ENCODE data around the gene B4GAT1. TPM values are rescaled to one million over a fixed set of nuclear protein-coding genes. Genes with fewer than 3 reads are reported as not detected.

B4GAT1 gene
- total and polyA plus RNA-seq, 2 of the 4 experiments (the other 2 are of a cell fraction): 10.6 to 18.4 TPM

GRCh38 chr11:66362481-66363147 is 15.2 kb upstream of the B4GAT1 start:
- TF ChIP-seq NFE2L2 (IDR thresholded peaks at IDR 0.05; ENCODE audit: low read depth, low read length) (no peak), CEBPB (IDR thresholded peaks at IDR 0.05; ENCODE audit: low read depth, low read length) (no peak), BHLHE40 (IDR thresholded peaks at IDR 0.05; ENCODE audit: low read depth, low read length) (no peak), MXI1 (IDR thresholded peaks at IDR 0.05; ENCODE audit: borderline replicate concordance, low read depth, low read length) (no peak), ELK1 (IDR thresholded peaks at IDR 0.05; ENCODE audit: borderline replicate concordance, low read depth, low read length) (no peak), USF2 (IDR thresholded peaks at IDR 0.05; ENCODE audit: low read depth, low read length) (no peak), FOS (IDR thresholded peaks at IDR 0.05; ENCODE audit: low read depth, low read length) (no peak), MAFK (IDR thresholded peaks at IDR 0.05; ENCODE audit: low read depth, low read length) (no peak), MAZ (IDR thresholded peaks at IDR 0.05; ENCODE audit: borderline replicate concordance, low read depth, low read length) (no peak)
- peaks cover 2% of the 10 kb centered on the region; the same call in 1 of the 2 replicates for H3K27me3 ChIP-seq (ENCODE audit: control insufficient read depth, insufficient read depth, low read length)
- H3K4me3 ChIP-seq (ENCODE audit: insufficient read depth, low read depth, low read length): no peak overlapping the region
- no peak overlapping the region for H2BK120ac ChIP-seq (ENCODE audit: low read depth, low read length)
- H2AK9ac ChIP-seq (replicated peaks; ENCODE audit: low read depth, low read length, poor library complexity): no peak overlapping the region
- no peak overlapping the region for H2BK15ac ChIP-seq (ENCODE audit: low read depth, low read length)
- H4K8ac ChIP-seq (ENCODE audit: low read depth in 2 of 2, low read length in 2 of 2): no peak overlapping the region
- H3K18ac ChIP-seq (ENCODE audit: low read depth, low read length): no peak overlapping the region
- DNase-seq (no peak), ATAC-seq (ENCODE audit: low read depth) (no peak)
- H2AK5ac ChIP-seq (ENCODE audit: low read depth, low read length): no peak overlapping the region
- H3K23ac ChIP-seq (ENCODE audit: low read depth, low read length): no peak overlapping the region
- in situ Hi-C loops (cut with MboI; ENCODE audit: low sequenced_read_pairs): no loop called here
- no peak overlapping the region for H3K4ac ChIP-seq (ENCODE audit: low read depth, low read length)
- POLR2A ChIA-PET (ENCODE audit: unreplicated experiment): no interaction called here
- WGBS, 2 experiments (ENCODE audit: extremely low coverage in 2 of 2, insufficient read length in 1 of 2): 100% methylated on average over 1 of the region's 9 CpGs; no CpG with 5 or more reads in 1 of the 2 experiments
- H4K91ac ChIP-seq (ENCODE audit: insufficient read depth, low read depth, low read length): no peak overlapping the region
- H3K4me2 ChIP-seq (ENCODE audit: low read depth, low read length): no peak overlapping the region
- no peak overlapping the region for H3K14ac ChIP-seq (replicated peaks; ENCODE audit: low read depth, low read length)
- no peak overlapping the region for H2BK5ac ChIP-seq (ENCODE audit: low read depth, low read length, poor library complexity, severe bottlenecking)
- H3K9ac ChIP-seq (ENCODE audit: low read depth, low read length): no peak overlapping the region
- H3K4me1 ChIP-seq (ENCODE audit: control insufficient read depth, insufficient read depth, low read length): no peaks in the 10 kb centered on the region
- no peaks in the 10 kb centered on the region for H3K9me1 ChIP-seq (ENCODE audit: insufficient read depth, low read length)
- H3K9me3 ChIP-seq (ENCODE audit: control insufficient read depth, insufficient read depth, low read length): no peaks in the 10 kb centered on the region
- H3K36me3 ChIP-seq (ENCODE audit: control insufficient read depth, insufficient read depth, low read length): no peaks in the 10 kb centered on the region
- no peaks in the 10 kb centered on the region for H3K79me1 ChIP-seq (ENCODE audit: low read depth in 1 of 2, low read length in 2 of 2)
- no TSS peak for BruUV-seq (replicated peaks)
- no peak overlapping the region for H2BK20ac ChIP-seq (ENCODE audit: low read depth, low read length)
- no peak overlapping the region for H2AFZ ChIP-seq (replicated peaks; ENCODE audit: low read length, poor library complexity)
- H4K20me1 ChIP-seq (ENCODE audit: insufficient read depth, low read length): no peaks in the 10 kb centered on the region
- H4K5ac ChIP-seq (ENCODE audit: low read depth, low read length): no peak overlapping the region
- intact Hi-C loops (cut with micrococcal nuclease): no loop called here
- H3K27ac ChIP-seq (ENCODE audit: insufficient read depth, low read length): no peak overlapping the region
- dilution Hi-C loops (cut with HindIII; ENCODE audit: low sequenced_read_pairs, unreplicated experiment): no loop called here
- H3K56ac ChIP-seq (ENCODE audit: extremely low read depth, insufficient read depth, low read length): no peak overlapping the region
- CTCF ChIA-PET: no interaction called here
